Measurements from ENCODE around the gene COTL1. TPM values are rescaled to one million over a fixed set of nuclear protein-coding genes. Genes with fewer than 3 reads are reported as not detected.

The COTL1 gene
- total RNA-seq, 1 donor from 2014 or later: 35.3 TPM

DNA sequence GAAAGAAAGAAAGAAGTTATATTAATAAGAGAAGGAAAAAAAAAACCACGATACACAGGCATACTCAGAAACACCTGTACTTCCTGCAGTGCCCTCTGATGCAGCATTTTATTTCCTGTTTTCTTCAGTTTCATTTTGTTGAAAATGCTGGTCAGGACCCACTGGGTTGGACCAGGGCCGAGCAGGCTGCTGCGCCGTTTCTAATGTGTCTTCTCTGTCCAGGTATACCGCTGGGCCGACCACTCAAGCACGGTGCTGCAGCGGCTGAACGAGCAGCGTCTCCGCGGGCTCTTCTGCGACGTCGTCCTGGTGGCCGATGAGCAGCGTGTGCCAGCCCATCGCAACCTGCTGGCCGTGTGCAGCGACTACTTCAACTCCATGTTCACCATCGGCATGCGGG, 38.8 kb upstream of the COTL1 start:
- DNase-seq (ENCODE audit: low read depth): no peak
- Histone ChIP-seq H3K27me3 (ENCODE audit: control insufficient read depth, insufficient read depth, low read length) (no peaks in the 10 kb centered on the region), H3K4me3 (ENCODE audit: low read depth, low read length) (no peak overlapping the region), H3K36me3 (ENCODE audit: control insufficient read depth, insufficient read depth, low read length) (peaks cover 32% of the 10 kb centered on the region)
- TF ChIP-seq CTCF (IDR thresholded peaks at IDR 0.05; ENCODE audit: insufficient read depth, low read length, severe bottlenecking): no peak
- FAIRE-seq: no peak

- no peak overlapping the region for H3K4me3 ChIP-seq (ENCODE audit: low read depth, low read length)
- no peak for DNase-seq (ENCODE audit: low read depth)
- FAIRE-seq: no peak
- H3K36me3 ChIP-seq (ENCODE audit: control insufficient read depth, insufficient read depth, low read length): peaks cover 33% of the 10 kb centered on the region
- no peaks in the 10 kb centered on the region for H3K27me3 ChIP-seq (ENCODE audit: control insufficient read depth, insufficient read depth, low read length)
- TF ChIP-seq CTCF (IDR thresholded peaks at IDR 0.05; ENCODE audit: insufficient read depth, low read length, severe bottlenecking): no peak
These were observed 37.1 kb upstream of the COTL1 start for GRCh38 chr16:84654998-84655397.

- DNase-seq (ENCODE audit: low read depth) (no peak), FAIRE-seq (no peak)
- Histone ChIP-seq H3K27me3 (ENCODE audit: control insufficient read depth, insufficient read depth, low read length) (no peaks in the 10 kb centered on the region), H3K36me3 (ENCODE audit: control insufficient read depth, insufficient read depth, low read length) (peaks cover 27% of the 10 kb centered on the region), H3K4me3 (ENCODE audit: low read depth, low read length) (no peak overlapping the region)
- TF ChIP-seq CTCF (IDR thresholded peaks at IDR 0.05; ENCODE audit: insufficient read depth, low read length, severe bottlenecking): no peak
These were observed 36.4 kb upstream of the COTL1 start for GRCh38 chr16:84654238-84654637.

- no peak for DNase-seq (ENCODE audit: low read depth)
- TF ChIP-seq CTCF (IDR thresholded peaks at IDR 0.05; ENCODE audit: insufficient read depth, low read length, severe bottlenecking): no peak
- Histone ChIP-seq H3K36me3 (ENCODE audit: control insufficient read depth, insufficient read depth, low read length) (peaks cover 20% of the 10 kb centered on the region), H3K4me3 (ENCODE audit: low read depth, low read length) (no peak overlapping the region), H3K27me3 (ENCODE audit: control insufficient read depth, insufficient read depth, low read length) (no peaks in the 10 kb centered on the region)
- no peak for FAIRE-seq
These were observed 34.7 kb upstream of the COTL1 start for GRCh38 chr16:84652566-84652965.

DNA sequence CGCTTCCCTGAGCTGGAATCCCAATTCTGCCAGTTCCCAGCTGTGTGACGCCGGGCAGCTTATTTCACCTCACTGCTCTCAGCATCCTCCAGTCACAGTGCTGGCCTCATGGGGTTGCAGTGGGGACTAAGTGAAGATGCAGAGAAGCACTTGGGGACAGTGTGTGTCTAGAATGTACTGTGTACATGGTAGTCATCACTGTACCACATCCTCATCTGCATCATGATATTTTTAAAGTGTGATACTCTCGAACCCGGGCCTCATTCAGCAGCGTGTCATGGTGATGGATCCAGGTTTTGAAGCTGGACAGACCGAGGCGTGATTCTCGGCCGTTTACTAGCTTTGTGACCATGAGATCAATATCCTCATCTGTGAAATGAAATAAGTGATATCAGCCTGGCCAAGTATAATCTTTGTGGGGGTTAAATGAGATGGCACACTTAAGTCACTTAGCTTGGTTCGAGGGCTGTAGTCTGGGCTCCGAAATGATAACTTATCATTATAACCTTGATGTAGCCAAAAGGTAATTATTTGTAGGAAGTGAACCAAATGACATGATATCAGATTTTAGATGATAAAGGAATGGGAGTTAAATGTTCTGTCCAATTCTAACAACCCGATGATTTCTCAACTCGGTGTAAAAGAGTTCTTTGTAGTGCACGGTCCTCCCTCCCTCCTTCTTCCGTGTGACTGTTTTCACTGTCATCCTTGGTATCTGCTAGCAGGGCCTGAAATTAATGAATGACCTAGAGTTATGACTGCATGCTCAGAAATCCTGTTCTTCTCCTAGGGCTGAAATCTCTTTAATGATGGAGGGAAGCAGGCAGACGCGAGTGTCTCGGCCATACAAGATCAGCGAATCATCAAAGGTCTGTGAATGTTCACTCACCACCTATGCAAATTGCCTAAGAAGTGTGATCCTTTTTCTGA, 32.4 kb upstream of the COTL1 start:
- peak; percentile 88 for DNase-seq (ENCODE audit: low read depth)
- Histone ChIP-seq H3K36me3 (ENCODE audit: control insufficient read depth, insufficient read depth, low read length) (peaks cover 12% of the 10 kb centered on the region), H3K4me3 (ENCODE audit: low read depth, low read length) (no peak overlapping the region), H3K27me3 (ENCODE audit: control insufficient read depth, insufficient read depth, low read length) (no peaks in the 10 kb centered on the region)
- no peak for FAIRE-seq
- no peak for TF ChIP-seq CTCF (IDR thresholded peaks at IDR 0.05; ENCODE audit: insufficient read depth, low read length, severe bottlenecking)

Data from bronchial epithelial cell (primary cell).